Astrocyte of the spinal cord (primary cell): ENCODE results near the gene NECAB3.
A peak's percentile ranks its signal among the peaks of the same experiment; 100 is the strongest.

ENCODE experiments used
- DNase-seq: peaks from one replicate; pipeline ENCODE4 v3.0.0; 2011; ENCODE audit warnings: low read depth, low spot score
- H3K4me3 ChIP-seq: 2 replicates; pipeline ENCODE4 v1.5.1; 2011; ENCODE audit warnings: low read depth, mild to moderate bottlenecking, low read length, moderate library complexity
- CTCF ChIP-seq: IDR thresholded peaks from 2 replicates; pipeline ENCODE4 v1.5.1; 2012; ENCODE audit warnings: low read depth, mild to moderate bottlenecking, low read length, inconsistent platforms
- in situ Hi-C: cut with HindIII; loops from 2 replicates; pipeline ENCODE4 v1.10.0; 2017; ENCODE audit warnings: low sequenced_read_pairs

NECAB3 gene

GRCh38 chr20:33687993-33688937, 14.0 kb upstream of the NECAB3 start:
- TF ChIP-seq CTCF: no peak
- no peak for DNase-seq
- in situ Hi-C loops: no loop called here
- H3K4me3 ChIP-seq: no peak overlapping the region

- in situ Hi-C loops: no loop called here
- TF ChIP-seq CTCF: no peak
- DNase-seq: no peak
Measured at GRCh38 chr20:33687370-33687915, 13.2 kb upstream of the NECAB3 start.

GRCh38 chr20:33686984-33687366, 12.7 kb upstream of the NECAB3 start:
- DNase-seq: no peak
- in situ Hi-C loops: no loop called here
- H3K4me3 ChIP-seq: no peak overlapping the region
- TF ChIP-seq CTCF: no peak

More at GRCh38 chr20:33687370-33687915, 13.2 kb upstream of the NECAB3 start:
- H3K4me3 ChIP-seq: no peak overlapping the region

GRCh38 chr20:33686100-33686983, 12.1 kb upstream of the NECAB3 start, which contains the start of gene E2F1:
TSS of gene E2F1 (minus strand) at chr20:33686385. CDS start at chr20:33686264, 121 bp downstream.
- DNase-seq: peak; percentile 91
- in situ Hi-C loops: no loop called here

GRCh38 chr20:33685328-33686099, 11.3 kb upstream of the NECAB3 start:
- peak overlapping the region; percentile 38 for H3K4me3 ChIP-seq
- no peak for TF ChIP-seq CTCF
- in situ Hi-C loops: no loop called here
- DNase-seq: no peak

More at GRCh38 chr20:33686100-33686983, 12.1 kb upstream of the NECAB3 start, which contains the start of gene E2F1:
- H3K4me3 ChIP-seq: peak within 1 kb of the TSS; percentile 42
- TF ChIP-seq CTCF: peak; percentile 11
